NCI-H2029 treated with DMSO at 0.1 percent for 48 hours (cell line): ENCODE results near the gene CHD1.

Experiments used
- DNase-seq: peaks from one replicate; lab custom pipeline; 2025; lab: John Stamatoyannopoulos, UW

The CHD1 gene

GRCh38 chr5:98807806-98808205 is 121.0 kb downstream of the CHD1 start:
- DNase-seq: no peak

- DNase-seq: no peak
Measured at GRCh38 chr5:98805070-98805469, 123.7 kb downstream of the CHD1 start.

DNA sequence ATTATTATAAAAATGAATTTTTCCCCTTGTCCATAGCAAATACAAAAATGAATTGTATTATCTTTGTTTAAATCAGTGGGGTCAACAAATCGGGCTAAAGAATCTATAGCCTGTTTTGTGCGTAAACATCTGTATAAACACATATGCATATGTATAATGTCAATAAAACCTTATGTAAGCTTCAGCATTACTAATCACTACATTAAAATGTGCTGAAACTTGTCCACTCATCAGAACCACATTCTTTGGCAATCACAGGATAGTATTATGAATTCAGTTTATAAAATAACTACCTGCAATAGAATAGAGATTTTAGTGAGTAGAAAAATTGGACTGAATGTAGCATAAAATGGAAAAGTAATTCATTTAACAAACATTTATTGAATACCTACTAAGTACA is 124.7 kb downstream of the CHD1 start:
- DNase-seq: no peak
